Stimulated activated CD4-positive, alpha-beta T cell treated with anti-CD3 and anti-CD28 coated beads, Interleukin-4, amount 100 ng/mL, for 4 hours (primary cell): ENCODE data around the gene CD37.

Experiments used
- DNase-seq, 2 experiments: peaks; one replicate each; pipeline ENCODE4 v3.0.0-alpha.2; 2020

The CD37 gene

GRCh38 chr19:49383599-49383998 lies 48.4 kb downstream of the CD37 start:
- DNase-seq, result no peak

- DNase-seq, result peak; percentile 90 to 93
Observed at GRCh38 chr19:49387936-49388372, 52.7 kb downstream of the CD37 start, which contains the start of gene KASH5. TSS of gene KASH5 (plus strand) at chr19:49388249. CDS start at chr19:49390884, 2,635 bp downstream.

- DNase-seq, result no peak
Observed at GRCh38 chr19:49389406-49389805, 54.2 kb downstream of the CD37 start.
